ENCODE results near the gene MKRN3. TPM values are rescaled to one million over a fixed set of nuclear protein-coding genes. Genes with fewer than 3 reads are reported as not detected.

The MKRN3 gene
- total RNA-seq, 1 experiment from 2014 or later: not detected

DNA sequence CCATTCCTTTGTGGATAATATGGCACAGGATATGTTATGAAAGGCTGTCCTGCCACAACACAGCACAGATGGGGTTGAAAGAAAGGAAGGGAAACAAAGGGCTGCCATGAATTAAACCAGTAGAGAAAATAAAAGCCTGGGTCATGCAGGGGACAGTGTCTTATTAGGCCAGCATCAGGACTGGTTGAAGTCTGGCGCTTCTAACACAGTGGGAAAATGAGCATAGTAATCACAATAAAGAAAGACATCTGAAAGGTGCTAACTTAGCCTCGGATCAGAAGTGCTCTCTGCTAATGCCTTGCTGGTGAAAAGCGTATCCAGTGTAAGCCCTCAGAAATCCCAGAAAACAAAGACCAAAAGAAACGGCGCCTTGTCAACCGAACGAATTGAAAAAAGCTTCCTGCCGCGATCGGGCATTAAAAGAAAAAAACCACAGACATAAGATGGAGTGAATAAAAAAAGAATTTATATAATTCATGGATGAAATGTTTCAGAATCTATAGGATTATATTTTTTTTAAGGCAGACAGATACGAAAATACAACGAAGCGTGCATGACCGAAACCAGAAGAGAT lies 566 bp upstream of the MKRN3 start:
- no peak for TF ChIP-seq CTCF (IDR thresholded peaks at IDR 0.05; ENCODE audit: unreplicated experiment)
- no peaks in the 10 kb centered on the region for H3K36me3 Mint-ChIP-seq (ENCODE audit: insufficient read depth, unreplicated experiment)
- no peak overlapping the region for H3K4me3 Mint-ChIP-seq (ENCODE audit: unreplicated experiment)
- no peak for DNase-seq (ENCODE audit: unreplicated experiment)
- CTCF ChIA-PET: interaction anchor here (1.1 kb wide), 1 partner anchor 32 kb away, joined by 3 read pairs; no protein-coding TSS in a partner anchor
- H3K27me3 Mint-ChIP-seq (ENCODE audit: insufficient read depth, unreplicated experiment): no peaks in the 10 kb centered on the region
- no peak overlapping the region for H3K27ac Mint-ChIP-seq (ENCODE audit: low read depth, unreplicated experiment)
- peaks cover 11% of the 10 kb centered on the region for H3K9me3 Mint-ChIP-seq (ENCODE audit: unreplicated experiment)
- POLR2A ChIA-PET: no interaction called here
- no peaks in the 10 kb centered on the region for H3K4me1 Mint-ChIP-seq (ENCODE audit: insufficient read depth, unreplicated experiment)
- intact Hi-C loops (cut with micrococcal nuclease): no loop called here
- no TSS peak for BruUV-seq (replicated peaks)

DNA sequence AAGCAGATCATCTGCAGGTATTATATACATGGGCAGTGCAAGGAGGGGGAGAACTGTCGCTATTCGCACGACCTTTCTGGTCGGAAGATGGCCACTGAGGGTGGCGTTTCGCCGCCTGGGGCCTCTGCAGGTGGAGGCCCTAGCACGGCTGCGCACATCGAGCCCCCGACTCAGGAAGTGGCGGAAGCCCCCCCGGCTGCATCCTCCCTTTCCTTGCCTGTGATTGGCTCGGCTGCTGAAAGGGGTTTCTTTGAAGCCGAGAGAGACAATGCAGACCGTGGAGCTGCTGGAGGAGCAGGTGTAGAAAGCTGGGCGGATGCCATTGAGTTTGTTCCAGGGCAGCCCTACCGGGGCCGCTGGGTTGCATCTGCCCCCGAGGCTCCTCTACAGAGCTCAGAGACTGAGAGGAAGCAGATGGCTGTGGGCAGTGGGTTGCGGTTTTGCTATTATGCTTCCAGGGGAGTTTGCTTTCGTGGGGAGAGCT lies 639 bp downstream of the MKRN3 start:
- POLR2A ChIA-PET: no interaction called here
- Mint-ChIP-seq H3K27ac (ENCODE audit: low read depth, unreplicated experiment) (no peak overlapping the region), H3K9me3 (ENCODE audit: unreplicated experiment) (peaks cover 11% of the 10 kb centered on the region), H3K4me3 (ENCODE audit: unreplicated experiment) (no peak overlapping the region), H3K36me3 (ENCODE audit: insufficient read depth, unreplicated experiment) (no peaks in the 10 kb centered on the region), H3K4me1 (ENCODE audit: insufficient read depth, unreplicated experiment) (no peaks in the 10 kb centered on the region), H3K27me3 (ENCODE audit: insufficient read depth, unreplicated experiment) (no peaks in the 10 kb centered on the region)
- intact Hi-C loops (cut with micrococcal nuclease): no loop called here
- BruUV-seq (replicated peaks): no TSS peak
- TF ChIP-seq CTCF (IDR thresholded peaks at IDR 0.05; ENCODE audit: unreplicated experiment): no peak
- CTCF ChIA-PET: no interaction called here
- DNase-seq (ENCODE audit: unreplicated experiment): no peak

DNA sequence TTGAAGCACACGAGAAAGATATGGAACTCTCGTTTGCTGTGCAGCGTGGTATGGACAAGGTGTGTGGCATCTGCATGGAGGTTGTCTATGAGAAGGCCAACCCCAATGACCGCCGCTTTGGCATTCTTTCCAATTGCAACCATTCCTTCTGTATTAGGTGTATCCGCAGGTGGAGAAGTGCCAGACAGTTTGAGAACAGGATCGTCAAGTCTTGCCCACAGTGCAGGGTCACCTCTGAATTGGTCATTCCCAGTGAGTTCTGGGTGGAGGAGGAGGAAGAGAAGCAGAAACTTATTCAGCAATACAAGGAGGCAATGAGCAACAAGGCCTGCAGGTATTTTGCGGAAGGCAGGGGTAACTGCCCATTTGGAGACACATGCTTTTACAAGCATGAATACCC lies 1.2 kb downstream of the MKRN3 start:
- TF ChIP-seq CTCF (IDR thresholded peaks at IDR 0.05; ENCODE audit: unreplicated experiment): no peak
- H3K4me3 Mint-ChIP-seq (ENCODE audit: unreplicated experiment): no peak overlapping the region
- POLR2A ChIA-PET: interaction anchor here (0.6 kb wide), 1 partner anchor 20 kb away, joined by 3 read pairs; no protein-coding TSS in a partner anchor
- CTCF ChIA-PET: interaction anchor here (1.4 kb wide), 1 partner anchor 83 kb away, joined by 5 read pairs; no protein-coding TSS in a partner anchor
- H3K9me3 Mint-ChIP-seq (ENCODE audit: unreplicated experiment): peaks cover 11% of the 10 kb centered on the region
- DNase-seq (ENCODE audit: unreplicated experiment): no peak
- BruUV-seq (replicated peaks): no TSS peak
- no peaks in the 10 kb centered on the region for H3K36me3 Mint-ChIP-seq (ENCODE audit: insufficient read depth, unreplicated experiment)
- H3K27ac Mint-ChIP-seq (ENCODE audit: low read depth, unreplicated experiment): no peak overlapping the region
- intact Hi-C loops (cut with micrococcal nuclease): no loop called here
- no peaks in the 10 kb centered on the region for H3K27me3 Mint-ChIP-seq (ENCODE audit: insufficient read depth, unreplicated experiment)
- no peaks in the 10 kb centered on the region for H3K4me1 Mint-ChIP-seq (ENCODE audit: insufficient read depth, unreplicated experiment)

DNA sequence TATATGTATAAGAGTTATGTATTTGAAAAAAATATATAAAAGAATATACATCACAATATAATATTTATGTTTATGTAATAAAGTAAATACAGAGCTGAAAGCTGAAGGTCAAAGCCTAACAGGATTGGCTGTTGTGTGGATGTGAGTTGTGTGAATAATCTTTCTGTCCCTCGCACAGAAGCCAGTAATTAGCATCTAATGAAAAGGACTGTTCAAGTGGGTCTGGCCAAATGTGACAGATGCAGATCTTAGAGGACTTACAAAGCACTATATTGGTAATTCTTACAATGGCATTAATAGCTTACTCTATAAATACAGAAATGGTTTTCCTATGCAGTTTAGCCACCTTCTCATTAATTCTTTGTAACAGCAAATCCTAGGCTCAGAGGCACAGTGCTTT lies 2.4 kb downstream of the MKRN3 start:
- ChIA-PET CTCF (interaction anchor here (1.4 kb wide), 1 partner anchor 81 kb away, joined by 5 read pairs; no protein-coding TSS in a partner anchor), POLR2A (no interaction called here)
- TF ChIP-seq CTCF (IDR thresholded peaks at IDR 0.05; ENCODE audit: unreplicated experiment): no peak
- peaks cover 11% of the 10 kb centered on the region for H3K9me3 Mint-ChIP-seq (ENCODE audit: unreplicated experiment)
- no TSS peak for BruUV-seq (replicated peaks)
- no peaks in the 10 kb centered on the region for H3K36me3 Mint-ChIP-seq (ENCODE audit: insufficient read depth, unreplicated experiment)
- H3K27ac Mint-ChIP-seq (ENCODE audit: low read depth, unreplicated experiment): no peak overlapping the region
- intact Hi-C loops (cut with micrococcal nuclease): no loop called here
- H3K4me1 Mint-ChIP-seq (ENCODE audit: insufficient read depth, unreplicated experiment): no peaks in the 10 kb centered on the region
- no peak for DNase-seq (ENCODE audit: unreplicated experiment)
- no peak overlapping the region for H3K4me3 Mint-ChIP-seq (ENCODE audit: unreplicated experiment)
- H3K27me3 Mint-ChIP-seq (ENCODE audit: insufficient read depth, unreplicated experiment): no peaks in the 10 kb centered on the region
